ENCODE measurements around the gene MRAP2.
"Not testable (repeated sequence)": the region's sequence is repeated elsewhere in the genome, so short reads cannot be mapped to it uniquely, and the experiment has no call there.

Gene MRAP2

DNA sequence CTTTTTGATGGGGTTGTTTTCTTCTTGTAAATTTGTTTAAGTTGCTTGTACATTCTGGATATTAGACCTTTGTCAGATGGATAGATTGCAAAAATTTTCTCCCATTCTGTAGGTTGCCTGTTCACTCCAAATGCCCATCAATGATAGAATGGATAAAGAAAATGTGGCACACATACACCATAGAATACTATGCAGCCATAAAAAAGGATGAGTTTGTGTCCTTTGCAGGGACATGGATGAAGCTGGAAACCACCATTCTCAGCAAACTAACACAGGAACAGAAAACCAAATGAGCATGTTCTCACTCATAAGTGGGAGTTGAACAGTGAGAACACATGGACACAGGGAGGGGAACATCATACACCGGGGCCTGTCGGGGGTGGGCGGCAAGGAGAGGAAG is 1.6 kb upstream of the MRAP2 start:
- DNase-seq = not testable (repeated sequence)

- no peak for DNase-seq
Observed at GRCh38 chr6:84035484-84035883, 1.9 kb downstream of the MRAP2 start.

DNA sequence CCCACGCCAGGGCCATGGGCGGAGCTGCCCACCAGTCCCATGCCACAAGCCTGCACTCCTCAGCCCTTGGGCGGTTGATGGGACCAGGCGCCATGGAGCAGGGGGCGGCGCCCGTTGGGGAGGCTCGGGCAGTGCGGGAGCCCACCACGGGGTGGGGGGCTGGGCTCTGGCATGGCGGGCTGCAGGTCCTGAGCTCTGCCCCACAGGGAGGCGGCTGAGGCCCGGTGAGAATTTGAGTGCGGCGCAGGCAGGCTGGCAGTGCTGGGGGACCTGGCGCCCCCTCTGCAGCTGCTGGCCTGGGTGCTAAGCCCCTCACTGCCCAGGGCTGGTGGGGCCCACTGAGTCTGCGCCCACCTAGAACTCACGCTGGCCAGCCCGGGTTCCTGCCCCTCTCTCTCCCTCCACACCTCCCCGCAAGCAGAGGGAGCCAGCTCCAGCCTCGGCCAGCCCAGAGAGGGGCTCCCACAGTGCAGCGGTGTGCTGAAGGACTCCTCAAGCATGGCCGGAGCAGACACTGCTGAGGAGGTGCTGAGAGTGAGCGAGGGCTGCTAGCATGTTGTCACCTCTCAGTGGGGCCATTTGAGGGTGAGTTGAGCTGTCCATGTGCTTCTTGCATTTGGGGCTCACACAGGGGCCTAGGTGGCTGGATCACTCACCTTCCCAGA is 4.0 kb downstream of the MRAP2 start:
- DNase-seq = no peak

DNA sequence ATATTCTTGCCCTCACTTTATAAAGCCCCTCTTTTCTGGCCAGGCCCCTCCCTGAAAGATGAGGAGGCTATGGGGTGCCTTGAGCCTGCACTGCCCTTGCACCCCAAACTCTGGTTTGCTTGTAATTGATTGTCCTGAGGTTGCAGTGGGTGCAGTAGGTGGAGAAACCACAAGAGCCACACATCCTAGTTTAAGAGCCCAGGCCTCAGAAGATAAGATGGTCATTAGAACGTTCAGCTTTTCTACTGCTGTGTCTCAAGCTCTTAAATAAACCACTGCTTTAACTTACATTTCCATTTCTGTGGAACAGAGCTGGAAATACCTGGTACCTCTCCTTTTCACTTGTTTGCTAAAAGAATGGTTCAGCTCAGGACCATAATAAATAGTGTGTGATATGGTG is 9.0 kb downstream of the MRAP2 start:
- DNase-seq = no peak

DNA sequence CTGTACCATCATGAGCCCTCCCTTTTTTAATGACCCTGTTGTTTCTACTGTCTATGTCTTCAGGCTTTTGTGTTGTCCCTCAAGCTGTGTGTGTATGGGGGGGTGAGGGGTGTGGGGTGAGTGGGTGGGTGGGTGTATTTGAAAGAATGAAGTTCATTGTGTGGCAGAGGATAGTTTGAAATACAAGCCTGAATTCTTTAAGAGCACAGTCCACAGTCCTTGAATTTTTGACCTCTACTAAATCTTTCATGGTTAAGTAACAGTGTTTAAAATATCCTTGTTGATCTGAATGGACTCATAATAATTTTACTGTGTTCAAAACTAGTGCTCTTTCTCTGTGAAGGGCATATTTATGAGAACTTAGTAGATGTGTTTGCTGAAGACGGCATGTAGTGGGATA is 10.0 kb downstream of the MRAP2 start:
- no peak for DNase-seq

GRCh38 chr6:84046755-84047154 is 13.2 kb downstream of the MRAP2 start:
- DNase-seq = no peak

- no peak for DNase-seq
Observed at GRCh38 chr6:84048588-84048987, 15.0 kb downstream of the MRAP2 start.

DNA sequence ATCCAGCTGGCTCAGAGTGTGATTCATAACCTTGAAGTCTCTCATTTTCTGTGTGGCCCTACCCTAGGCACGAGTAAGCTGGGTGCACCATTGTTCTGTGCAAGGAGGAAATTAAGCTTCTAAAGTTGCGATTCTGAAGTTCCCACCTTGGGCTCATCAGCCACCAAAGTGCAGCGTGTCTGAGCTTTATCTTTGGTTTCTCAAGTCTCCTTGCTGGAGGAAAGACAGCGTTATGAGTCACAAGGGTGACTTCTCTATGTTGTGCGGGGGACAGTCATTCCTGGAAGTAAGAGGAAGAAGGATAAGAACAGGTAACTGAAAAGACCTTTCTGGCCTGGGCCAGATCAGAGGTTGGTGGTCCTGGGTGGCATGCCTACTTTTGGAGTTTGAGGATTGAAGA is 16.8 kb downstream of the MRAP2 start:
- DNase-seq = no peak

GRCh38 chr6:84052204-84052882 is 18.8 kb downstream of the MRAP2 start:
- peak; percentile 90 for DNase-seq

GRCh38 chr6:84052883-84053241 is 19.3 kb downstream of the MRAP2 start:
- DNase-seq = no peak

DNA sequence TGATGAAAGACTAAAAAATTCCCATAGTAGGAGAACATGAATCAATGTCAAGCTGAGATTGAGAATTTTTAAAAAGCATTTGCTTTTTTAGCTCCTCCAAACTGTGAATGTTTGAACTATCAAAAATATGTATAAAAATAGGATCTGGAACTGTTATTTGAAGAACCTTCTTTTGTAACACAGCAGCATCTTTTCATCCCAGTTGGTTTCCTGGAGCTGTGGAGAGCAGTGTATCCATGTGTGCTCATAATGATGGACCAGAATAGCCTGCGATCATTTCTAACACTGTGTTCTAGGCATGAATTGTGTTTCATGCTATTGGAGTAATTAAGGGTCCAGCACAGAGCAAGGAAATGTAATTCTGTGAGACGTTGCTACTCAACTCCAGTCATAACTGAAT is 22.1 kb downstream of the MRAP2 start:
- DNase-seq = no peak

DNA sequence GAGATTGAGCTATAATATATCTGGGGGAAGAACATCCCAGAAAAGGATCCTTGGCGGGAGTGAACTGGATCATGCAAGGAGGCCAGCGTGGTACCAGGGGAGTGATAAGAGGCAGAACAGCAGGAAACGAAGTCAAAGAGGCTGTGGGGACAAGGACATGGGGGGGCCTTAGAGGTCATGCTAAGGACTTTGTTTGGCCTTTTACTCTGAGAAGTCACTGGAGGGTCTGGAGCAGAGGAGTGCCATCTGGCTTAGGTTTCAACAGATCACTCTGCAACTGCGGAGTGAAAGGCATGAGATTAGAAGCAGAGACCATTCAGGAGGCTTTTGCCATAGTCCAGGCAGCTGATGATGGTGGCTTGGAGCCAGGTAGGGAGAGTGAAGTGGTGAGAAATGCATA is 24.3 kb downstream of the MRAP2 start:
- DNase-seq = no peak

GRCh38 chr6:84059082-84059481 is 25.5 kb downstream of the MRAP2 start:
- no peak for DNase-seq

DNA sequence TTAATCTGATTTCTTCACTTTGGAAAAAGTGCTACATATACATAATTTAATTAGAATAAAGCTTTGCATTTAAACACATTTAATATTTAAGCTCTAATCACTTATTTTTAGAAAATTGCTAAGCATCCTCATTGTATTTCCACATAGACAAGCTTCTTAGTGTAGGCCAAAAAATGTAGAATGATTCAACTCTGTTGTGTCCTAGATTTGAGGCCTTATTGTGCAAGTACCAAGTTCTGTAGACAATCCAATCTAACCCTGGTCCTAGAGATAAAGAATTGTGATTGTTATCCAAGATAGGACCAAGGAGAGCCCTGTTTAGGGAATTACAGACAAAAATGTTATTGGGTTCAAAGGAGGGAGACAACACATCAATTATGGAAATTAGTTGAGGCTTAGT is 27.6 kb downstream of the MRAP2 start:
- no peak for DNase-seq

DNA sequence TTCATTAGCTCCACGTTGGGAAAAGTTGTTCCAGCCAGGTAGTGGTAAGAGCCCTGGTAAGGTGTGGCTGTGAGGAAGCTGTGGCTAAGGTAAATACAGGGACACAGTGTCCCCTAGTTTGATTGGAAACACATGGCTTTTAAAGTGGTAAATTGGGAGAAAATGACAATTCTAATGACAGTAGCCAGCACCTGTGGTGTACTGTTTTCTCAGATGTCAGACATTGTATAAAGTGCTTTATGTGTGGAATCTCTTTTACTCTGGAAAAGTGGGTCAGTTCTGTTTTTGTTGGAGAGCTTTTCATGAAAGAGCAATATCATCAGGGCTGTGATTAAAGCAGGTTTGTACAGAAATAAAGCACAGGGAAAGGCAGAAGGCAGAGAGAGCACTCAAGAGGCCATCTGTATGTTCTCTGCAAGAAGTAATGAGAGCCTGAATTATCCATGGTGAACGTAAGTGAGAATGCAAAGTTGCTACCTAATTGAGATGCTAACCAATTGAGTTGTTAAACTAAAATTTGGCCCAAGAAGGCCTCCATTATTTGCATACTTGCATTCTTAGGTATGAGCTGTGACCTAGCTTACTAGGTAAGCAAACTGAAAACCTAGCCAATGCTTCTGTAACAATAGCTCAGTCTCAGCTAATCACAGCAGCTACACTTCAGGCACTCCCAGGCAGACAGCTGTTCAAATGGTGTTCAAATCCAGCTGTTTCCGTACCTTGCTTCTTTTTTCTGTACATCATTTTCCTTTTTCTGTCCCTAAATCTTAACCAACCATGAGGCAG is 28.2 kb downstream of the MRAP2 start:
- no peak for DNase-seq

DNA sequence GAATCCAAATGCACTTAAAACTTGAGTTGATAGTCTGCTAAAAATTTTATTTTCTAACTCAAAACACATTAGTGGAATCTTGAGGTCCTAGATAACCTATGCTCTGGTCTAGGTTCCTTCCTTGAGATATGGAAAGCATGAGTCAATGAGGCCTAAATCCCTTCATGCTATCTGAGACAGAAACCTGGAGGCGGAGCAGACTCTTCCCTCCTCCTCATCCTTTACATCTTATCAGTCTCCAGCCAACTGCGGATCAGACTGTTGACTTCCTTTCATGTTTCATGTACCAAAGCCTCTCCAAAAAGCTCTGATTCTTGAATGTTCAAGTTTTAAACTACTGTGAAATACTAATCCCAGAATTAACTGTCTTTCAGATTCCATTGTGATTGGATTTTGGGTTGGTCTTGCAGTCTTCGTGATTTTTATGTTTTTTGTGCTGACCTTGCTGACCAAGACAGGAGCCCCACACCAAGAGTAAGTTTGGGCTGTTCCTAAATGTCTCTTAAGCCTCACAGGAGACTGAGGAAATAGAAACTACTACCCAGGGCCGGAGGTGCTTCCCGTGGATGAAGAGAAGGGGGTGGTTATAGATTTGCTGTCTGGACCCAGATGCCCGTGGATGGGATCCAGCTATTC is 29.1 kb downstream of the MRAP2 start:
- DNase-seq = no peak

- DNase-seq = no peak
Observed at GRCh38 chr6:84065693-84066290, 32.2 kb downstream of the MRAP2 start.

DNA sequence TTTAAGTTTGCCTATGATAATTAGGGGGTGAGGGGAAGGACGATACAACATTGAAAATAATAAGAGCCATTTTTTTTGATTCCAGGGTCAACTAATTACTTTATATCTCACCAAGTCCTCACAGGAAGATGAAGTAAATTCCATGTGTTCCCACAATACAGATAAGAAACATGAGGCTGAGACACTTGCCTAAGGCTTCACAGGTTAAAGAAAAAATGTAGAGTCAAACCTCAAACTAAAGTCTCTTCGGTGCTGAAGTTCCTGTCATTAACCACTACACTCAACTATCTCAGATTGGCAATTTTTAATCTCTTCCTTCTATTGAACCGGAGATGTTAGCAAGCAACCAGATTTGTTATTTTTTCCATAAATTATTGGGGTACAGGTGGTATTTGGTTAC is 33.0 kb downstream of the MRAP2 start:
- no peak for DNase-seq

DNA sequence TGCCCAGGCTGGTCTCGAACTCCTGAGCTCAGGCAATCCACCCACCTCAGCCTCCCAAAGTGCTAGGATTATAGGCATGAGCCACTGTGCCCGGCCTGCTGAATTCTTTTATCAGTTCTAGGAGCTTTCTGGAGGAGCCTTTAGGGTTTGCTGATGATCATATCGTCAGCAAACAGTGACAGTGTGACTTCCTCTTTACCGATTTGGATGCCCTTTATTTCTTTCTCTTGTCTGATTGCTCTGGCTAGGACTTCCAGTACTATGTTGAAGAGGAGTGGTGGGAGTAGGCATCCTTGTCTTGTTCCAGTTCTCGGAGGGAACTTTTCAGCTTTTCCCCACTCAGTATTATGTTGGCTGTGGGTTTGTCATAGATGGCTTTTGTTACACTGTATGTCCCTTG is 35.3 kb downstream of the MRAP2 start:
- DNase-seq = not testable (repeated sequence)

- DNase-seq = no peak
Observed at GRCh38 chr6:84072442-84072997, 38.9 kb downstream of the MRAP2 start.

DNA sequence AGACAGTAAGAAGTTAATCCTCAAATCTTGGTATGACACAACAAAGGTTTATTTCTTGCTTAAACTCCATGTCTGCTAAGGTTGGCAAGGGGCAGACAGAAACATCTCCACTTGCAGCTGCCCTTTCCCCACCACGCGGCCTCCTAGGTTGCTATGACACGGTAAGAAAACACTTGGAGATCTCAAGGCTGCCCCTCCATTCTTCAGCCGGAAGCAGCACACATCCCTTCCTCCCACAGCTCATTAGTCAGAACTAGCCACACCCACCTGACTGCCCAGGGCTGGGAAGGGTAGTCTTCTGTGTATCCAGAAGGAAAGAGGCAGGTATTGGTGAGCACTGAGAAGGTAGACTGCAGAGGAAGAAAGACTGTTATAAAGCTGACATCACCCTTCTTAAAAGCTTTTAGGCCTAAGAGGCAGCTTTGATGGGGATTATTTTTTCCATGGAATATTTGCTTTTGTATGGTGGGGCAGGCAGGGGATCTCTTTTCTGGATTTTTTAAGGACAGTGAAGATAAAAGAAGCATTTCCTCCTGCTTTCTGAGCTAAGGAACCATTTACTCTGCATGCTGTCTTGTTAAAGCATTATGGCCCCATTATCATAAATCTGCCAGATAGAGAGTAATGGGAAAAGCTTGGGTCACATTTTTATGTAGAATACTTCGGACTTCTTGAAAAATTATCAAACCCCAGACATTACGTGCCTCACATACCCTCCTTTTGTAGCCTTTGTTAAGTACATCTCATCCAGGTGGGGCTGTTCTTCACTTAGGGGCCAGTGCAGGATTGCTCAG is 41.6 kb downstream of the MRAP2 start:
- no peak for DNase-seq

- no peak for DNase-seq
Observed at GRCh38 chr6:84077645-84078044, 44.1 kb downstream of the MRAP2 start.
